SIG-M5 treated with dmso at 0.1 percent for 504 hours (cell line): Measurements from ENCODE around the gene CPLANE2.
A peak's percentile ranks its signal among the peaks of the same experiment; 100 is the strongest.

ENCODE experiments used
- DNase-seq: peaks from one replicate; lab custom pipeline; 2025; ENCODE audit not compliant: unreplicated experiment; lab: John Stamatoyannopoulos, UW

Gene CPLANE2

DNA sequence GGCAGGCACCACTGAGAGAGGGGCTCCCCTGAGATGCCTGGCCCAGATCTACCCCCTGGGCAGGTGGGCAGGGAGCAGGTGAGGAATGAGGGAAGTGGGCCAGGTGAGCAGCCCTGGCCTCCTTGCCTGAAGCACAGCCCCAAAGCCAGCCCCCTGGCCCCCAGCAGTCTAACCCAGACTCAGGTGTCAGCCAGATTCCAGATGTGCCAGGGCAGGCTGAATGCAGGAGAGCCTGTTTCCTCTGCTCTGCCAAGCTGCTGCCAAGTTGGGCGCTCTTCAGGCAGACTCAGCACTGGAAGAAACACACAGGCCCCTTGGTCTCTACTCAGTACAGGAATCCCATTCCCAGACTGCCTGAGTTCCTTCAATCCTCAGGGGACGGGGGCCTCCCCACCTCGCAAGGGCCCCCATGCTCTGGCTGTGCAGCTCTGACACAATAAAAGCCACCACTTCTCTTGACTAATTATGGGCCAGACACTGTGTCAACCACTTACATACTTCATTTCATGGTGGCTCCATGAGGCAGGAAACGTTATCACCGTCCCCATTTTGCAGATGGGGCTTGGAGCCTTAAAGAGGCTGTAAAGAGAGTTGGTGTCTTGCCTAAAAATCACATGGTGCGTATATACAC lies 45.0 kb downstream of the CPLANE2 start:
- no peak for DNase-seq

DNA sequence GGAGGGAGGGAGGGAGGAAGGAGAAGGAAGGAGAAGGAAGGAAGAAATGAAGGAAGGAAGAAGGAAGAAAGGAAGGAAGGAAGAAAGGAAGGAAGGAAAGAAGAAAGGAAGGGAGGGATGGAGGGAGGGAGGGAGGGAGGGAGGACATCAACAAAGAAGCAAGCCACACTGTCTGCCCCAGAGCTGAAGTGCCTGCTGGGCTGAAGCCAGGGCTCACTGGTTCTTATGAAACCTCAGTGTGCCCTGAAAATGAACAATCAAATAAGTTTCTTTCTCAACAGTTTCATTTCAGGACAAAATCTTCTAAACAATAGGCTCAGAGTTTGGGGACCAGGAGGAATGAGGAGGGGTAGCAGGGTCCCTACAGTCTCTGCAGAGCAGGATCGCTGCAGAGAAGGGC lies 45.7 kb downstream of the CPLANE2 start:
- no peak for DNase-seq

DNA sequence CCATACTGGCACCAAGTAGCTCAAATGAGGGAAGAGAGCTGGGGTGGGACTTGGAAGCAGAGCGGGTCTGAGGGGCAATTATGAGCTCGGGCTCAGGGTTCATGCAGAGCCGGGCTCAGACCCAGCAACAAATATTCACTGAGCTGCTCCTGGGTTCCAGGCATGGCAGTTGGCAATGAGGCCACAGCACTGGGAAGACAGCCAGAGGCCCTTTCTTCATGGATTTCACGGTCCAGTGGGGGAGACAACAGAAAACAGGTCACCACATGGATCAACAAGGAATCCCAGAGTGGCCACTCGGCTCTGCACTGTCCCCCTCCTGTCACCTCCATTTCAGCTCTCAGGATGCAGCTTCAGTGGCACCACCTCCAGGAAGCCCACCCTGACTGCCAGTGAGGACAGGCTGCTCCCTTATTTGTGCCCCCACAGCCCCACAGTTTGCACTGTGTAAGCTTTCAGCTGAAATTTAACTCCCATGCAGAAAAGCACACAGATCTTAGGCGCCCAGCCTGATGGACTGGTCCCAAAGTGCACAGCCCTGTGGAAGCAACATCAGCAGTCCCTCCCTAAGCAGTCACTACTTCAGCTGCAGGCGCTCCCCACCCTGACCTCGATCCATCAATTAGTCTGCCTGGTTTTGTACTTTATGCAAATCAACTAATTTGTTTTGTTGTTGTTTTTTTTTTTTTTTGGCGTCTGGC lies 46.9 kb downstream of the CPLANE2 start:
- DNase-seq: no peak

DNA sequence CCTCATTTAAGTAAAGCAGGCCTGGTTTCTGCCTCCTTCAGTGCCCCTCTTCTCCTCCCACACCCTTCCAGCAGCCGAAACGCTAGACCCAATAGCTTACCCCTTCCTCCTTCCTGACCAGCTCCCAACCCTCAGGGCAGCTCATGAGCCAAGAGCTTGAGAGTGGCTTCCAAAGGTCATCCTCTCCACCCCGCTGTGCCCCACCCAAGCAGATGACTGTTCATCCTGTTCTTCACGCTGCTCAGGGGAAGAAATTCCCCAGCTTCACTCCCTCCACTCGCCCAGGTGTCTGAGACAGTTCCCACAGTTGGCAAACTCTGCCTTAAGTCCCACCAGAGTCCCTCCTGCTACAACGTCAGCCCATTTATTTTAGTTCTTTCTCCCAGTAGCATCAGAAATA lies 48.0 kb downstream of the CPLANE2 start:
- DNase-seq: no peak

DNA sequence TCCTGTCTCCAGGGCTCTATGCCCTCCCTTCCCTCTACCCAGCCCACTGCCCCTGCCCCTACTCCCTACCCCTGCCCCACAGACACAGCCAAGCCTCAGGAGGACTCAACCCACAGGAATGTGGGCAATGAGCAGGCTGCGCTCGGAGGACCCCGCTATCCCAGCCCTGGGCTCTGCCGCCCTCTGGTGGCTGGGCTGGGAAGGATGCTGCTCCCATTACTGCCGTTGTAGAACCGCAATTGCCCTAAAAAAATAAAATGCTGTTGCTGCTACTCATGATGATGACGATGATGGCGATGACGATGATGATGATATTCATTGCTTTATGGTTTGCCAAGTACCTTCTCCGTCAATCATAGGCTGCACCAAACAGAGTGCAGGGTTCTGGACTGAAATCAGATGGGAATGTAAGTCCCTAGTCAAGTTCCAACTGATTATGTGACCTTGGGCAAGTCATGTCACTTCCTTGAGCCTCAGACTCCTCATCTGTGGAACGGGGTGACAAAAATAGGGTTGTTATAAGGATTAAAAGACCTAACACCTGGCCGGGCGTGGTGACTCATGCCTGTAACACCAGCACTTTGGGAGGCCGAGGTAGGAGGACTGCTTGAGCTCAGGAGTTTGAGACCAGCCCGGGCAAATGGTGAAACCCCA lies 49.1 kb downstream of the CPLANE2 start:
- peak; percentile 52 for DNase-seq

DNA sequence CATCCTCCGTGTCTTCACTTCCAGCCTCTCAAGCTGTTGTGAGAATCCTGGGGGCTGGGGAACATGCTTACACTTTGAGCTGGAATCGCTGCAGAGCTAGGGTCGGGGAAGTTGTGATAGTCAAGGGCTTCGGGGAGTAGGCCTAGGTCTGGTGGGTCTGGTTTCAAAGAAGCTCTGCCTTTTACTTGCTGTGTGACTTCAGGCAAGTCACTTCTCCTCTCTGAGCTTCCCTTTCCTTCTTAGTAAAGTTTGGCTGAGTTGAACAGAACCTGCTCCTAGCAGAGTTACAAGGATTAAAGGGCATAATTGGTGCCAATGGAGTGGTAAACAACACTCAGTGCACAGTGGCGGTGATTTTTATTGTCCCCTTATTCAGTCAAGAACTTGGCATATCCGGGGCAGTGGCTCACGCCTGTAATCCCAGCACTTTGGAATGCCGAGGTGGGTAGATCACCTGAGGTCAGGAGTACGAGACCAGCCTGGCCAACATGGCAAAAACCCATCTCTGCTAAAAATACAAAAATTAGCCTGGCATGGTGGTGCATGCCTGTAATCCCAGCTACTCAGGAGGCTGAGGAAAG lies 50.2 kb downstream of the CPLANE2 start:
- DNase-seq: no peak

DNA sequence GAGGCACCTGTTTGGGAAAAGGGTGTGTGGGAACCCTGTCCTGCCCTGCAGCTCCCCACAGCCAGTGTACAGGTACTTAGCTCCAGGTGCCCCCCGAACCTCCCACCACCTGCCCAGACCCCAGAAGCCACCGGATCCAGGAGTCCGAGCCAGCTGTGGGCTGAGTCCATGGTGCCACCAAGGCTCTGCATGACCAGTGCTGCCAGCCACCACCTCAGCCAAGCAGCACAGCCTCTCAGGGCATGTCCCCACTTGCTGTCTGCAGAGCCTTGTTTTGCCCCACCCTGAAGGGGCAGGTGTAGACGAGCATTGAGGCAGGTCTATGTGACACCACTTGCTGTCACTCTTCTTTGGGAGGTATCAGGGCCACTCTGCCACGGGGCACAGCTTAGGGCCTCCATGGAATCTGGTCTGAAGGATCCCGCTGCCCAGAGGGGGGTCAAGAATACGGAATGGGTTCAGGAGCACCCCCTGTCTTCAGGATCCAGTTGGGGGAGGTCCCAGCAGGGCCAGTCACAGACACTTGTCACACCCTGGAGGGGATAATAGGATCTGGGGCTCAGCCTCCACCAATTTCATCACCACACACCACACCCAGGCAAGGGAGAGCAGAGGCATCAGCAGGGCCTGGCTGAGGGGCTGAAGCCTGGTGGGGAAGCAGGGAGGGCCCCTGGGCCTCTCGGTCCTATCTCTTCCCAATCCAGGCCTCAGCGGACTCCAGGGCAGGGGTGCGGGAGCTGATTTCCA lies 52.3 kb downstream of the CPLANE2 start:
- DNase-seq: no peak

DNA sequence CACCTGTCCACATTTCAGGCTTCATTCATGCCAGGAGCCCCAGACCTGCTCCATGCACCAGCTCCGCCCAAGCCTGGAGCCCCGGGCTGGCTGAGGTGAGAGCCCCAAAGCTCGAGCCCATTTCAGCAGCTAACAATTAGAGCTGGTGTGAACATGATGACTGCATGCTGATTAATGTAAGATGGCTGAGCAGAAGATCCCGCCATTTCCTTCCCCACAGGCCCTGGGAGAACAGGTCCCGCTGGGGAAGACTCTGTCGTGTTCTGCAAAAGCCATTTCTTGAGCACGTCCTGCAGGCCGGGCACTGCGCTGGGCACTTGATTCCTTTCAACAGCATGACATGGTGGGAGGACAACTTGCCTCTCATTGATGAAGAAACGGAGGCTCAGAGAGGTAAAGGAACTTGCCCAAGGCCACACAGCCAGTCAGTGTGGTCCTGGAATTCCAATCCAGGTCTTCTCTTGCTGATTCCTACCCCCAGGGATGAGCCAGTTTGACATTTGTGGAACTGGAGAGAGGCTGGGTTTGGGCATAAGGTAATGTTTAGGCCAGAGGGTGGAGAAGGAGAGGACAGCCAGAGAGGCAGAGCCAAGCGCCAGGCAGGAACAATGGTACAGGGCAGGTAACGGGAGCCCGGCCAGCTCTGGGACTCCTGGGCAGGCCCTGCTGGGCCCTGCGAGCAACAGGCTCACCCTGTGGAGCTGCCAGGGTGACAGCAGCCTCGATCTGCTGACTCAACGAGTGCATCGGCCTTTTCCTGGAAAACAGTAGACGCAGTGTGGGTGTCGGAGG lies 53.0 kb downstream of the CPLANE2 start:
- DNase-seq: no peak

DNA sequence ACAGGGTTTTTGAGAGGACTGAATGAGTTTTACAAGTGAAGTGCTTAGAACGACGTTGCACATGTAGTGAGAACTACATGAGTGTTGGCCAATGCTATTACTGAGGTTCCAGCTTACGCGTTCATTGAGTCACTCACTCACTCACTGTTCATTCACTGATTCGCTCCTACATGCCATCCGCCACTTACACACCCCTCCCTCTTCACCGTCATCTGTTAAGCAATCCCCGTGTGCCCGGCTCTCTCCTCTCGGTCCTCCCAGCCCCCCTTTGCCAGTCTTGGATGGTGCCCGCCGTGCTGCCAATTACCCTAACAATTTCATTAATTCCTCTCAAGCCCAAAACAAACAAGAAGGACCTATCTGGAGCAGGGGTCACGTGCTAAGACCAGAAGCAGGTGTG lies 53.8 kb downstream of the CPLANE2 start:
- peak; percentile 50 for DNase-seq

DNA sequence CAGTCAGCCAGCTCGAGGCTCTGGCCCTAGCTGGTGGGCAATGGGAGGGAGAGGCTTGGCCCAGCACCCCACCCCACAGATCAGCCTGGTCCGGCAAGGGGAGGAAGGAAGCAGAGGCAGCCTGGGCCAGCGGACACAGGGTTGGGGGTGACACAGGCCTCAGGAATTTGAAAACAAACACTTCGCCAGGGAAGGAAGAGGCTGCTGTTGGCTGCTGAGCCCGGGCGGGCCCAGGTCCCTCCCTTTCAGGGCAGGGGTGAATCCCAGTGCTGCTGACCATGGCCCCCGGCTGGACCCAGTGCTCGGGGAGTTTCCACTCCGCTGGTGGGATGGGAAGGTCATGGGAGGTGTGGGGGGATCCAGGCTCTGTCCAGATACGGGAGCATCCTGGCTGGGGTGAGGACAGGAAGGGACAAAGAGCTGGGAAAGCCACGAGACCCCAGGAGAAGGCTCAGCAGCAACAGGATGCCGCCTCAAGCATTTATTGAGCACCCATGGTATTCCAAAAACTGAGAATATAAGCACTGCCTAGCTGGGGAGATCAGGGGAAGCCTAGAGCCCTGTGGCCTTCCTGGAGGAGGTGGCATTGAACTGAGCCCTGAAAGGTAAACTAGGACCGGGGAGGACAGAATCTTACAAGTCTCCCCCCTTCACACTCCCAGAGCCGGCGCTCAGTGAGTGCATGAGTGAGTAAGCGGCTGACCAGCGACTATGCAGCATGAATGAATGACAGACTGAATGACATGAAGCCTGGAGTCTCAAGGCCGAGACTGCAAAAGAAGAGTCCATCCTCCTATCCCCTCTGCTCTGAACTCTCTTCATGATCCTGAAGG lies 54.9 kb downstream of the CPLANE2 start:
- peak; percentile 16 for DNase-seq
